ENCODE results near the gene DEPP1. TPM values are rescaled to one million over a fixed set of nuclear protein-coding genes. Genes with fewer than 3 reads are reported as not detected.

DEPP1 gene
- total and polyA plus RNA-seq, 7 experiments from 2014 or later: 0.24 to 4.0 (median 0.54) TPM; not detected in 1

- Mint-ChIP-seq H3K4me1 (peaks cover 7 to 27% (median 13%) of the 10 kb centered on the region in 7 donors), H3K9me3 (peaks cover 0 to 3% (median 0%) of the 10 kb centered on the region in 11 donors), H3K36me3 (peaks cover 4 to 18% (median 11%) of the 10 kb centered on the region in 5 donors), H3K4me3 (no peak overlapping the region), H3K27ac (no peak overlapping the region), H3K27me3 (no peaks in the 10 kb centered on the region)
- ATAC-seq (no peak), DNase-seq (no peak)
- peaks cover 0 to 5% (median 0%) of the 10 kb centered on the region in 3 experiments for H3K36me3 ChIP-seq (ENCODE audit: control insufficient read depth in 2 of 3, insufficient read depth in 3 of 3, low read length in 3 of 3)
- intact Hi-C loops (cut with micrococcal nuclease): no loop called here
- no peaks in the 10 kb centered on the region for H3K27me3 ChIP-seq (ENCODE audit: control insufficient read depth in 2 of 2, insufficient read depth in 2 of 2, low read length in 2 of 2)
- H3K9me3 ChIP-seq (ENCODE audit: control insufficient read depth in 2 of 3, low read length in 3 of 3): no peaks in the 10 kb centered on the region
- POLR2A ChIA-PET: no interaction called here
- CTCF ChIA-PET: no interaction called here
- H3K4me1 ChIP-seq (ENCODE audit: control insufficient read depth in 2 of 2, insufficient read depth in 2 of 2, low read length in 2 of 2): no peaks in the 10 kb centered on the region
- H3K4me3 ChIP-seq (ENCODE audit: low read length): no peak overlapping the region
- H3K27ac ChIP-seq (ENCODE audit: low read depth, low read length): no peak overlapping the region
Measured at GRCh38 chr10:44951576-44952226, 26.9 kb downstream of the DEPP1 start.

GRCh38 chr10:44950326-44951225 is 28.0 kb downstream of the DEPP1 start:
- no peak overlapping the region for H3K27ac Mint-ChIP-seq
- Histone ChIP-seq H3K36me3 (ENCODE audit: control insufficient read depth in 2 of 3, insufficient read depth in 3 of 3, low read length in 3 of 3) (peaks cover 0 to under 1% (median 0%) of the 10 kb centered on the region in 3 experiments), H3K27ac (ENCODE audit: low read depth, low read length) (no peak overlapping the region), H3K27me3 (ENCODE audit: control insufficient read depth in 2 of 2, insufficient read depth in 2 of 2, low read length in 2 of 2) (no peaks in the 10 kb centered on the region), H3K4me1 (ENCODE audit: control insufficient read depth in 2 of 2, insufficient read depth in 2 of 2, low read length in 2 of 2) (no peaks in the 10 kb centered on the region), H3K9me3 (ENCODE audit: control insufficient read depth in 2 of 3, low read length in 3 of 3) (no peaks in the 10 kb centered on the region), H3K4me3 (ENCODE audit: low read length) (no peak overlapping the region)
- peaks cover 0 to 7% (median 0%) of the 10 kb centered on the region in 5 donors for H3K27me3 Mint-ChIP-seq
- CTCF ChIA-PET: no interaction called here
- DNase-seq: no peak
- no peak overlapping the region for H3K4me3 Mint-ChIP-seq
- ATAC-seq: no peak
- peaks cover 0 to 9% (median 6%) of the 10 kb centered on the region in 5 donors for H3K36me3 Mint-ChIP-seq
- peaks cover 0 to 6% (median 0%) of the 10 kb centered on the region in 11 donors for H3K9me3 Mint-ChIP-seq
- POLR2A ChIA-PET: interaction anchor here (0.7 kb wide), 1 partner anchor 9 kb away, joined by 3 read pairs; the partner anchor contains the start of gene RASSF4
- intact Hi-C loops (cut with micrococcal nuclease): no loop called here
- peaks cover 1 to 23% (median 9%) of the 10 kb centered on the region in 7 donors for H3K4me1 Mint-ChIP-seq

- H3K4me1 Mint-ChIP-seq: peaks cover 0 to 23% (median 8%) of the 10 kb centered on the region in 7 donors
- CTCF ChIA-PET: no interaction called here
- H3K27me3 Mint-ChIP-seq: peaks cover 0 to 7% (median 0%) of the 10 kb centered on the region in 5 donors
- Histone ChIP-seq H3K4me3 (ENCODE audit: low read length) (no peak overlapping the region), H3K27me3 (ENCODE audit: control insufficient read depth in 2 of 2, insufficient read depth in 2 of 2, low read length in 2 of 2) (no peaks in the 10 kb centered on the region), H3K9me3 (ENCODE audit: control insufficient read depth in 2 of 3, low read length in 3 of 3) (no peaks in the 10 kb centered on the region), H3K27ac (ENCODE audit: low read depth, low read length) (no peak overlapping the region), H3K36me3 (ENCODE audit: control insufficient read depth in 2 of 3, insufficient read depth in 3 of 3, low read length in 3 of 3) (no peaks in the 10 kb centered on the region), H3K4me1 (ENCODE audit: control insufficient read depth in 2 of 2, insufficient read depth in 2 of 2, low read length in 2 of 2) (no peaks in the 10 kb centered on the region)
- H3K27ac Mint-ChIP-seq: no peak overlapping the region
- H3K4me3 Mint-ChIP-seq: no peak overlapping the region
- peaks cover 0 to 9% (median 7%) of the 10 kb centered on the region in 5 donors for H3K36me3 Mint-ChIP-seq
- POLR2A ChIA-PET: interaction anchor here (0.7 to 1.0 kb wide), 2 partner anchors 10 to 51 kb away, joined by 3 read pairs; partner anchors contain the start of genes RASSF4 and ZNF22
- DNase-seq (no peak), ATAC-seq (no peak)
- intact Hi-C loops (cut with micrococcal nuclease): no loop called here
- peaks cover 0 to 12% (median 3%) of the 10 kb centered on the region in 11 donors for H3K9me3 Mint-ChIP-seq
Measured at GRCh38 chr10:44949915-44950314, 28.7 kb downstream of the DEPP1 start.

- H3K27ac Mint-ChIP-seq: peak overlapping the region in 1 of 9 donors; percentile 14
- no peak for DNase-seq
- Histone ChIP-seq H3K27me3 (ENCODE audit: control insufficient read depth in 2 of 2, insufficient read depth in 2 of 2, low read length in 2 of 2) (no peaks in the 10 kb centered on the region), H3K27ac (ENCODE audit: low read depth, low read length) (no peak overlapping the region), H3K9me3 (ENCODE audit: control insufficient read depth in 2 of 3, low read length in 3 of 3) (peaks cover 0 to 2% (median under 1%) of the 10 kb centered on the region in 3 experiments), H3K36me3 (ENCODE audit: control insufficient read depth in 2 of 3, insufficient read depth in 3 of 3, low read length in 3 of 3) (no peaks in the 10 kb centered on the region), H3K4me1 (ENCODE audit: control insufficient read depth in 2 of 2, insufficient read depth in 2 of 2, low read length in 2 of 2) (no peaks in the 10 kb centered on the region), H3K4me3 (ENCODE audit: low read length) (no peak overlapping the region)
- peaks cover 0 to 21% (median 2%) of the 10 kb centered on the region in 7 donors for H3K4me1 Mint-ChIP-seq
- no peak for ATAC-seq
- H3K27me3 Mint-ChIP-seq: peaks cover 0 to 12% (median 2%) of the 10 kb centered on the region in 5 donors
- CTCF ChIA-PET: no interaction called here
- peaks cover 0 to 11% (median 5%) of the 10 kb centered on the region in 5 donors for H3K36me3 Mint-ChIP-seq
- H3K4me3 Mint-ChIP-seq: no peak overlapping the region
- H3K9me3 Mint-ChIP-seq: peaks cover 0 to 19% (median 8%) of the 10 kb centered on the region in 11 donors
- intact Hi-C loops (cut with micrococcal nuclease): no loop called here
- POLR2A ChIA-PET: interaction anchor here (1.0 kb wide), 1 partner anchor 51 kb away, joined by 3 read pairs; the partner anchor contains the start of gene ZNF22
Measured at GRCh38 chr10:44949127-44949802, 29.3 kb downstream of the DEPP1 start.

- DNase-seq: no peak
- Histone ChIP-seq H3K27ac (ENCODE audit: low read depth, low read length) (no peak overlapping the region), H3K4me3 (ENCODE audit: low read length) (no peak overlapping the region), H3K4me1 (ENCODE audit: control insufficient read depth in 2 of 2, insufficient read depth in 2 of 2, low read length in 2 of 2) (no peaks in the 10 kb centered on the region), H3K9me3 (ENCODE audit: control insufficient read depth in 2 of 3, low read length in 3 of 3) (peaks cover 0 to 3% (median 3%) of the 10 kb centered on the region in 3 experiments), H3K36me3 (ENCODE audit: control insufficient read depth in 2 of 3, insufficient read depth in 3 of 3, low read length in 3 of 3) (no peaks in the 10 kb centered on the region), H3K27me3 (ENCODE audit: control insufficient read depth in 2 of 2, insufficient read depth in 2 of 2, low read length in 2 of 2) (no peaks in the 10 kb centered on the region)
- H3K4me1 Mint-ChIP-seq: peaks cover 0 to 21% (median 0%) of the 10 kb centered on the region in 7 donors
- H3K9me3 Mint-ChIP-seq: peaks cover 0 to 23% (median 11%) of the 10 kb centered on the region in 11 donors
- H3K4me3 Mint-ChIP-seq: no peak overlapping the region
- peaks cover 0 to 11% (median 5%) of the 10 kb centered on the region in 5 donors for H3K36me3 Mint-ChIP-seq
- POLR2A ChIA-PET: no interaction called here
- H3K27ac Mint-ChIP-seq: no peak overlapping the region
- ATAC-seq: no peak
- intact Hi-C loops (cut with micrococcal nuclease): no loop called here
- H3K27me3 Mint-ChIP-seq: peaks cover 0 to 13% (median 5%) of the 10 kb centered on the region in 5 donors
- CTCF ChIA-PET: no interaction called here
Measured at GRCh38 chr10:44948642-44949041, 30.0 kb downstream of the DEPP1 start.
